Lung (tissue), 12 donors: ENCODE results near the gene MB21D2. TPM values are rescaled to one million over a fixed set of nuclear protein-coding genes. Genes with fewer than 3 reads are reported as not detected.
A peak's percentile ranks its signal among the peaks of the same experiment; 100 is the strongest.

ENCODE experiments used
- ATAC-seq: fragments of 200-7000 bp; cut with Tn5 transposase; one replicate; pipeline ENCODE4 v1.9.1; 2020; ENCODE audit warnings: moderate number of reproducible peaks; ENCODE audit not compliant: insufficient read depth, low FRiP score
- DNase-seq, 3 donors: peaks; one replicate each; pipeline ENCODE4 v3.0.0-alpha.2; 2013 to 2017
- H3K27ac ChIP-seq, 2 donors: one replicate each; pipeline ENCODE4 v1.5.1; 2013; ENCODE audit warnings: mild to moderate bottlenecking in 2 of 2, moderate library complexity in 2 of 2, control low read depth in 1 of 2, inconsistent platforms in 1 of 2, low read depth in 1 of 2, low read length in 1 of 2
- H3K27me3 ChIP-seq, 3 donors: one replicate each; pipeline ENCODE4 v1.5.1; 2013; ENCODE audit warnings: low read length in 2 of 3; ENCODE audit not compliant: control insufficient read depth in 3 of 3, insufficient read depth in 3 of 3
- H3K36me3 ChIP-seq, 4 donors: one replicate each; pipeline ENCODE4 v1.5.1; 2013; ENCODE audit warnings: low read length in 4 of 4, mild to moderate bottlenecking in 1 of 4, moderate library complexity in 1 of 4; ENCODE audit not compliant: control insufficient read depth in 4 of 4, insufficient read depth in 4 of 4
- H3K4me1 ChIP-seq, 5 donors: one replicate each; pipeline ENCODE4 v1.5.1; 2013; ENCODE audit warnings: low read length in 5 of 5, mild to moderate bottlenecking in 2 of 5, moderate library complexity in 1 of 5; ENCODE audit not compliant: control insufficient read depth in 5 of 5, insufficient read depth in 5 of 5
- H3K4me3 ChIP-seq: one replicate; pipeline ENCODE4 v1.5.1; 2013; ENCODE audit warnings: mild to moderate bottlenecking, control low read depth, moderate library complexity
- H3K9ac ChIP-seq, 2 donors: one replicate each; pipeline ENCODE4 v1.5.1; 2013; ENCODE audit warnings: low read length in 2 of 2, control low read depth in 1 of 2; ENCODE audit not compliant: insufficient read depth in 1 of 2
- H3K9me3 ChIP-seq, 4 donors: one replicate each; pipeline ENCODE4 v1.5.1; 2013; ENCODE audit warnings: low read length in 3 of 4, mild to moderate bottlenecking in 1 of 4, moderate library complexity in 1 of 4; ENCODE audit not compliant: control insufficient read depth in 4 of 4, insufficient read depth in 3 of 4
- CTCF ChIP-seq: IDR thresholded peaks from 2 replicates; pipeline ENCODE4 v1.5.1; 2012; ENCODE audit warnings: mild to moderate bottlenecking; ENCODE audit errors: control extremely low read depth, extremely low read depth
- WGBS, 2 donors: extraction: QIAGEN DNeasy Blood & Tissue Kit; methylation state at CpG; one replicate each; pipeline ENCODE4 v1.1.7; 2013; 5-methylcytosine and 5-hydroxymethylcytosine counted together
- polyA plus RNA-seq, 2 donors: library from polyadenylated mRNA; stranded (reverse); fragments of 200-250 nt; gene quantifications; one replicate each; pipeline ENCODE4 v1.2.1, GENCODE V29; 2013
- total RNA-seq, 2 donors: library from RNA; depleted of rRNA in 1 of 2; stranded (reverse); fragments of >200 nt in 1 of 2; gene quantifications; one replicate each; pipeline ENCODE4 v1.2.1, GENCODE V29; 2014 to 2021
- donor health status: control.
- donor health status: control.
- donor health status: Bipolar disorder and iron deficiency.
- donor health status: healthy.
- donor health status: DM: yes; HTN: yes; CAD: no.

MB21D2 gene
- total and polyA plus RNA-seq, 4 donors, result 2.8 to 6.3 (median 4.6) TPM

- TF ChIP-seq CTCF, result no peak
- peak in 1 of 3 donors; percentile 26 for DNase-seq
- WGBS, 2 donors, result 89 to 96% methylated on average over 1 of the region's 1 CpG
- Histone ChIP-seq H3K36me3 (no peaks in the 10 kb centered on the region), H3K9me3 (no peaks in the 10 kb centered on the region), H3K27me3 (no peaks in the 10 kb centered on the region), H3K4me3 (no peak overlapping the region), H3K4me1 (peaks cover 0 to 2% (median 0%) of the 10 kb centered on the region in 5 donors), H3K9ac (no peak overlapping the region), H3K27ac (no peak overlapping the region)
- no peak for ATAC-seq
Observed at GRCh38 chr3:192818126-192818525, 99.5 kb downstream of the MB21D2 start.

GRCh38 chr3:192817506-192817905 is 100.2 kb downstream of the MB21D2 start:
- ATAC-seq (no peak), DNase-seq (no peak)
- no peaks in the 10 kb centered on the region for H3K36me3 ChIP-seq
- H3K9ac ChIP-seq, result no peak overlapping the region
- 88 to 92% methylated on average over 4 of the region's 4 CpGs for WGBS, 2 donors
- H3K27ac ChIP-seq, result no peak overlapping the region
- H3K4me1 ChIP-seq, result peaks cover 0 to 2% (median 0%) of the 10 kb centered on the region in 5 donors
- no peak overlapping the region for H3K4me3 ChIP-seq
- no peaks in the 10 kb centered on the region for H3K9me3 ChIP-seq
- no peaks in the 10 kb centered on the region for H3K27me3 ChIP-seq
- no peak for TF ChIP-seq CTCF

GRCh38 chr3:192817053-192817452 is 100.6 kb downstream of the MB21D2 start:
- Histone ChIP-seq H3K36me3 (no peaks in the 10 kb centered on the region), H3K9me3 (no peaks in the 10 kb centered on the region), H3K27me3 (no peaks in the 10 kb centered on the region), H3K4me3 (no peak overlapping the region), H3K27ac (no peak overlapping the region), H3K9ac (no peak overlapping the region), H3K4me1 (peaks cover 0 to 2% (median 0%) of the 10 kb centered on the region in 5 donors)
- 65 to 84% methylated on average over 1 of the region's 1 CpG for WGBS, 2 donors
- DNase-seq, result no peak
- no peak for ATAC-seq
- no peak for TF ChIP-seq CTCF

GRCh38 chr3:192816351-192816750 is 101.3 kb downstream of the MB21D2 start:
- no peak overlapping the region for H3K9ac ChIP-seq
- ATAC-seq (no peak), DNase-seq (peak in 2 of 3 donors; percentile 76 to 80)
- H3K27me3 ChIP-seq, result no peaks in the 10 kb centered on the region
- TF ChIP-seq CTCF, result peak; percentile 35
- peaks cover 0 to 2% (median 0%) of the 10 kb centered on the region in 5 donors for H3K4me1 ChIP-seq
- no peaks in the 10 kb centered on the region for H3K36me3 ChIP-seq
- H3K4me3 ChIP-seq, result no peak overlapping the region
- no peaks in the 10 kb centered on the region for H3K9me3 ChIP-seq
- H3K27ac ChIP-seq, result no peak overlapping the region
- 79 to 84% methylated on average over 4 of the region's 4 CpGs for WGBS, 2 donors
